ENCODE results near the gene TLE1.
"Not testable (repeated sequence)": the region's sequence is repeated elsewhere in the genome, so short reads cannot be mapped to it uniquely, and the experiment has no call there.

Gene TLE1

GRCh38 chr9:81689343-81690175, at the start of gene TLE1:
Gene TLE1, minus strand, starts transcription at chr9:81689547. Its CDS starts 1,307 bp downstream, at chr9:81688240.
- in situ Hi-C loops (cut with HindIII; ENCODE audit: low sequenced_read_pairs), result no loop called here

- in situ Hi-C loops (cut with HindIII; ENCODE audit: low sequenced_read_pairs), result no loop called here
Measured at GRCh38 chr9:81737871-81738507, 48.6 kb upstream of the TLE1 start.

GRCh38 chr9:81730498-81730897, 41.2 kb upstream of the TLE1 start:
- in situ Hi-C loops (cut with HindIII; ENCODE audit: low sequenced_read_pairs), result not testable (repeated sequence)

DNA sequence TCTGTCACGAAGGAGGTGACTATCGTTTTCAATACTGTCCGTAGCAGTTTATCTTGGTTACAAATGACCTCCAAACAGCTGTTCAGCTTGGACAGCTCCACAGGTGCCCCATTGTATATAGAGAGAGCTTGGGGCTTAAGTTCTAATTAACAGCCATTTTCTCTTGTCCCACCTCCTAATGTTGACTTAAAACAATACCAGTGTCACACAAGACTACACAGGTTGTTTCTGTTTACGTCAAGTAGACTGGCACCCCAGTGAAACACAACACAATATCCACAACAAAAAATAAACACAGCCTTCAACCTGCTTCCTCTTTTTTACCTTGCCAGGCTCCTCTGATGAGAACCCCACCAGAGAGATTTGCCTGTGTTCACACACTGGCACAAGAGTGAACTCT, 39.8 kb upstream of the TLE1 start:
- in situ Hi-C loops (cut with HindIII; ENCODE audit: low sequenced_read_pairs), result no loop called here

DNA sequence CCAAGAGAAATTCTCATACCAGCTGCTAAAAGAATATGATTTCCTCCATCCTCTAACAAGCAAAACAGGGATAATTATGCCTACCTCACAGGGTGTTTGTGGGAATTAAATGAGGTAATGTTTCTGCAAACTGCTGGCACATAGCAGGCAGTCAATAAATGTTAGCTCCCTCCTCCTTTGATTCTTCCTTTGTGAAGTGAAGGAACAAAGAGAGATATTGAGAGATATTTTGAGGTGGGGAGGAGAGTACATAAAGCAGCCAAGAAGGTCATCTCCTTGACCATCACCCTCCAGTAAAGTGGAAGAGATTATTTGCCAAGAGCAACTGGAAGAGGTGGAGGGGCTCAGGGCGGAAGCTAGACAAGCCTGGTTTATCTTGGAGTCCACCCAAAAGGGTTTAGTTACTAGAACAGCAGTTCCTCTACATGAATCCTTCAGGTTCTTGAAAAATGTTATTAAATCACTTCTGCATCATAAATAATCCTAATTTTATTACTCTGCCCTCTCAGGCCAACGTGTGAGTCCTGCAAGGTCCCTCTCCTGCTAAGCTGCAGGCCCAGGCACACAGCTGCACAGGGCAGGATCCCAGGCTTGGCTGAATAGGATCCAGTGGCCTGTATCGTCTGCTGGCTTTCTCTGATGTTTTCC, 35.0 kb upstream of the TLE1 start:
- in situ Hi-C loops (cut with HindIII; ENCODE audit: low sequenced_read_pairs), result no loop called here

- in situ Hi-C loops (cut with HindIII; ENCODE audit: low sequenced_read_pairs), result no loop called here
Measured at GRCh38 chr9:81722277-81722676, 32.9 kb upstream of the TLE1 start.

GRCh38 chr9:81720450-81721086, 31.2 kb upstream of the TLE1 start:
- in situ Hi-C loops (cut with HindIII; ENCODE audit: low sequenced_read_pairs), result no loop called here

GRCh38 chr9:81719972-81720371, 30.6 kb upstream of the TLE1 start:
- in situ Hi-C loops (cut with HindIII; ENCODE audit: low sequenced_read_pairs), result no loop called here

DNA sequence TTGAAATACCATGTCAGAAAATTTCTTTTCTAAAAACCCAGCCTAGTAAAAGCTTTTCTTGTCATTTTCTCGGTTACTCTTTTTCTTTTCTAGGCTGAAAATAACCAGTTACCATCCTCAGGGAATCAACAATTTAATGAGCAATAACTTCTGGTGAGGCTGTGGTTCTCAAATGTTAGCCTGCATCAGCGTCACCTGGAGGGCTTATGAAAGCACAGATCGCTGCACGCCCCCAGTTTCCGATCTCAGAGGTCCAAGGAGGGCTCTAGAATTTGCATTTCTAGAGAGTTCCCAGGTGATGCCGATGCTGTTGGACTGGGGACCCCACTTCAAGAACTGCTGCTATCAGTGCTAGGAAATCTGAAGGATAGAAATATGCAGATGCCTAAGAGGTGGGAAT, 28.9 kb upstream of the TLE1 start:
- in situ Hi-C loops (cut with HindIII; ENCODE audit: low sequenced_read_pairs), result no loop called here

DNA sequence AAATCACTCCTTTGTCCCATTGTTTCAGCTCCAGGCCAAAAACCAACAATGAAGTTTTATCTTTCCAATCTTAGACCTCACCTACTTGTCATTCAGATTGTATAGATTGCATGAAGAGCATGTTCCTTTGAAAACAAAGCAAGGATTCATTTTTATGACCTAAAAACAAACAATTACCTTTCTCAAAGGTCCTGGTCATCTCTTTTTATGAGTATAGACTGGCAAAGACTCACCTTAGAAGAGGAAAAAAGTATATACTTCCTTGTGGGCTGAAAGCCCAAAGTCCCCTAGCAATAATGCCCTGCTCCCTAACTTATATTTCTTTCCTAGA, 28.4 kb upstream of the TLE1 start:
- in situ Hi-C loops (cut with HindIII; ENCODE audit: low sequenced_read_pairs), result no loop called here

GRCh38 chr9:81717061-81717746, 27.9 kb upstream of the TLE1 start:
- in situ Hi-C loops (cut with HindIII; ENCODE audit: low sequenced_read_pairs), result no loop called here

DNA sequence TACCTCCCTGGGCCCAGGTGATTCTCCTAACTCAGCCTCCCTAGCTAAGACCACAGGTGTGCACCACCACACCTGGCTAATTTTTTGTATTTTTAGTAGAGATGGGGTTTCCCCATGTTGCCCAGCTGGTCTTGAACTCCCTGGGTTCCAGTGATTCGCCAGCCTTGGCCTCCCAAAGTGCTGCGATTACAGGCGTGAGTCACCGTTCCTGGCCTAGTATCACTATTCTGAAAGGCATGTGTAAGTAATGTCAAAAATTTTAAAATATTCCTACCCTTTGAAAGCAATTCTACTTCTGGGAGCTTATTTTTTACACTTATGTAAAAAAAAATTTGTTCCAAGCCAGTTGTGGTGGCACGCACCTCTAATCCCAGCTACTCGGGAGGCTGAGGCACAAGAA, 27.1 kb upstream of the TLE1 start:
- in situ Hi-C loops (cut with HindIII; ENCODE audit: low sequenced_read_pairs), result no loop called here

GRCh38 chr9:81705578-81705977, 16.2 kb upstream of the TLE1 start:
- in situ Hi-C loops (cut with HindIII; ENCODE audit: low sequenced_read_pairs), result no loop called here

- in situ Hi-C loops (cut with HindIII; ENCODE audit: low sequenced_read_pairs), result no loop called here
Measured at GRCh38 chr9:81694541-81694940, 5.2 kb upstream of the TLE1 start.

GRCh38 chr9:81693671-81694378, 4.5 kb upstream of the TLE1 start:
- in situ Hi-C loops (cut with HindIII; ENCODE audit: low sequenced_read_pairs), result no loop called here

GRCh38 chr9:81690251-81690851, 1.0 kb upstream of the TLE1 start:
- in situ Hi-C loops (cut with HindIII; ENCODE audit: low sequenced_read_pairs), result no loop called here

DNA sequence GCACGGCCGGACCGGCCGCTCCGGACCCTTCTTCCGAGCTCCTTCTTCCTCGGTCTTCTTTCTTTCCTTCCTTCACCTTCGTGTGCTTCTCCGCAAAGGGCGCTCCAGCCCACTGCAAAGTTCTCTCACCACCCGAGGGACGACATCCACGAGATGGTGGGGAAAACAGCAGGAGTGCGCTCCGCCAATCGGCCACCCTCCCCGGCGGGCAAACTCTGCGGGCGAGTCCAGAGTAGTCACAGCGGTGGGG, 329 bp downstream of the TLE1 start:
- in situ Hi-C loops (cut with HindIII; ENCODE audit: low sequenced_read_pairs), result not testable (repeated sequence)

DNA sequence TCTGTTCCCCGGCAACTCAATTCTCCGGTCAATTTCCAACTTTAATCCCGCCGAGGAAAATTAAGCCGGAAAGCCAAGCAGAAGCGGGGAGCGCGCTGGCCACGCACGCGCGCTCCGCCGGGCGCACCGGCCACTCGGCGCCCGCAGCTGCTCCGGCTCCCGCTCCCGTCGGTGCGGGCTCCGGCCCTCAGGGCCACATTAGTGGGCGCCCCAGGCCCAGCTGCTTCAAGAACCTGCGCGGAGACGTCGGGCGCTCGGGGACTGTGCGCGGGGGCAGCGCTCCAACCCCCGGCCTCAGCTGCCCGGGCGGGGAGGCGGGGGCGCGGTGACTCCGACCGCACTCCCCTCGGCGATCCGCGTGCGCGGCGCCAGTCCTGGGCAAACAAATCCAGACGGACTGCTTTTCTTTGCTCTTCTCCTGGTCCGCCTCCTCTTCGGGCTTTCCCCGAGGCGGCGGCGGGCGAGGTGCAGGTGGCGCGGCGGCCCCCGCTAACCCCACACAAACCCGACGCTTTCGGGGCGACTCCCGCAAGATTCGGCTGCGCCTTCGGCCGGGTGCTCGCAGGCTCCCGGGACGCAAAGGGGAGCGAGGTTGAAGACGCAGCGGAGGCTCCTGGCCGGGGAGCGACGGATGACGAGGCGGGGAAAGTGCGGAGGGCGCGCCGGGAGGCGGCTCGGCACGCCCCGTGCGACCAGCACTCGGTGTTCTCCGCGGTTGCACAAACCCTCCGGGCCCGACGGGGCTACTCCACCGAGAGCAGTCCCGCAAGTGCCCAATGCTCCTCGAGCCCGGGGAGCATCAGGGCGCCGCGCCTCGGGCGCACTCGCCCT, 870 bp downstream of the TLE1 start:
- in situ Hi-C loops (cut with HindIII; ENCODE audit: low sequenced_read_pairs), result not testable (repeated sequence)

GRCh38 chr9:81687521-81688261, 1.7 kb downstream of the TLE1 start:
- in situ Hi-C loops (cut with HindIII; ENCODE audit: low sequenced_read_pairs), result no loop called here
